GM12878 (cell line): Measurements from ENCODE around the gene TRIB2.

Experiments used
- CTCF ChIP-seq, 3 experiments: IDR thresholded peaks in 2 of 3; conservative IDR thresholded peaks in 1 of 3; 2 replicates each; pipeline ENCODE4 v1.5.1; 2011; ENCODE audit warnings: low read depth in 3 of 3, low read length in 3 of 3, mild to moderate bottlenecking in 3 of 3, control low read depth in 2 of 3, moderate library complexity in 2 of 3, inconsistent platforms in 1 of 3, mixed read lengths in 1 of 3; ENCODE audit not compliant: control insufficient read depth in 2 of 3, insufficient read depth in 1 of 3; ENCODE audit errors: extremely low read depth in 1 of 3
- MXI1 ChIP-seq: fragments of 150-350 bp; IDR thresholded peaks from 2 replicates; pipeline ENCODE4 v1.6.1; 2011; ENCODE audit warnings: low read depth, mild to moderate bottlenecking, inconsistent platforms, low read length, improper control_type of control experiment
- POLR2AphosphoS5 ChIP-seq: IDR thresholded peaks from 2 replicates; pipeline ENCODE4 v1.6.1; 2011; ENCODE audit warnings: mild to moderate bottlenecking, low read length, inconsistent platforms
- SPI1 ChIP-seq: IDR thresholded peaks from 2 replicates; pipeline ENCODE4 v1.6.1; 2011; ENCODE audit warnings: low read depth, mild to moderate bottlenecking, low read length, moderate library complexity, borderline replicate concordance; ENCODE audit not compliant: insufficient read depth
- STAT3 ChIP-seq: IDR thresholded peaks from 2 replicates; pipeline ENCODE4 v1.6.1; 2011; ENCODE audit warnings: low read depth, low read length, improper control_type of control experiment
- TCF12 ChIP-seq: IDR thresholded peaks from 2 replicates; pipeline ENCODE4 v1.6.1; 2011; ENCODE audit warnings: low read depth, mild to moderate bottlenecking, low read length

- TF ChIP-seq SPI1 (no peak), CTCF (IDR thresholded peaks at IDR 0.05 in 2 of 3, conservative IDR thresholded peaks at IDR 0.05 in 1 of 3; ENCODE audit: control insufficient read depth in 2 of 3, extremely low read depth in 1 of 3, insufficient read depth in 1 of 3, low read depth in 3 of 3, low read length in 3 of 3) (peak; percentile 63 to 79 (median 77)), TCF12 (no peak), MXI1 (no peak), STAT3 (no peak), POLR2AphosphoS5 (no peak)
Observed at GRCh38 chr2:12716032-12716281, 779 bp upstream of the TRIB2 start.
